NT2/D1 (cell line): ENCODE results near the gene ZNF641.

ENCODE experiments used
- SUZ12 ChIP-seq: IDR thresholded peaks from 2 replicates; pipeline ENCODE4 v1.6.1; 2011; ENCODE audit not compliant: insufficient read length, insufficient read depth; ENCODE audit errors: extremely low read depth
- YY1 ChIP-seq: IDR thresholded peaks from 2 replicates; pipeline ENCODE4 v1.6.1; 2011; ENCODE audit not compliant: insufficient read length, insufficient read depth
- ZNF274 ChIP-seq: IDR thresholded peaks from 2 replicates; pipeline ENCODE4 v1.6.1; 2011; ENCODE audit warnings: mild to moderate bottlenecking, low read depth, low read length

- TF ChIP-seq SUZ12 (no peak), YY1 (no peak), ZNF274 (no peak)
Measured at GRCh38 chr12:48334808-48335207, 15.9 kb downstream of the ZNF641 start.
